Stimulated activated CD4-positive, alpha-beta T cell treated with anti-CD3 and anti-CD28 coated beads, Interleukin-4, amount 100 ng/mL, for 24 hours (primary cell): ENCODE measurements around the gene FGFBP3.

Experiments used
- DNase-seq: peaks from one replicate; pipeline ENCODE4 v3.0.0-alpha.2; 2020

Gene FGFBP3

GRCh38 chr10:91909117-91909677, at the start of gene FGFBP3:
TSS of gene FGFBP3 (minus strand) at chr10:91909486. CDS start at chr10:91908969, 517 bp downstream.
- DNase-seq, result peak; percentile 52

GRCh38 chr10:91957091-91957490, 47.8 kb upstream of the FGFBP3 start:
- DNase-seq, result no peak

- no peak for DNase-seq
These were observed 45.8 kb upstream of the FGFBP3 start for GRCh38 chr10:91955114-91955513.

GRCh38 chr10:91953600-91954160, 44.4 kb upstream of the FGFBP3 start:
- no peak for DNase-seq

- DNase-seq, result peak; percentile 28
These were observed 35.8 kb upstream of the FGFBP3 start for GRCh38 chr10:91944880-91945630.

- DNase-seq, result no peak
These were observed 32.1 kb upstream of the FGFBP3 start for GRCh38 chr10:91941426-91941825.

GRCh38 chr10:91939653-91940052, 30.4 kb upstream of the FGFBP3 start:
- DNase-seq, result no peak

- no peak for DNase-seq
These were observed 26.6 kb upstream of the FGFBP3 start for GRCh38 chr10:91935886-91936285.

GRCh38 chr10:91932737-91933136, 23.5 kb upstream of the FGFBP3 start:
- no peak for DNase-seq

- DNase-seq, result no peak
These were observed 22.4 kb upstream of the FGFBP3 start for GRCh38 chr10:91931526-91932190.

- DNase-seq, result no peak
These were observed 21.7 kb upstream of the FGFBP3 start for GRCh38 chr10:91930939-91931338.

GRCh38 chr10:91925022-91925320, 15.7 kb upstream of the FGFBP3 start:
- no peak for DNase-seq

- DNase-seq, result no peak
These were observed 15.1 kb upstream of the FGFBP3 start for GRCh38 chr10:91924212-91925021.

- DNase-seq, result peak; percentile 90
These were observed 14.3 kb upstream of the FGFBP3 start, which contains the start of gene BTAF1 for GRCh38 chr10:91923371-91924211. TSS of gene BTAF1 (plus strand) at chr10:91923770. CDS start at chr10:91924077, 307 bp downstream.

- no peak for DNase-seq
These were observed 10.4 kb upstream of the FGFBP3 start for GRCh38 chr10:91919651-91920050.

GRCh38 chr10:91910467-91910866, 1.2 kb upstream of the FGFBP3 start:
- no peak for DNase-seq

- peak; percentile 76 for DNase-seq
These were observed 759 bp downstream of the FGFBP3 start for GRCh38 chr10:91908337-91909116.

GRCh38 chr10:91907914-91908336, 1.4 kb downstream of the FGFBP3 start:
- no peak for DNase-seq

- DNase-seq, result no peak
These were observed 2.2 kb downstream of the FGFBP3 start for GRCh38 chr10:91907033-91907594.

GRCh38 chr10:91901784-91902677, 7.3 kb downstream of the FGFBP3 start:
- DNase-seq, result peak; percentile 79
